ENCODE data around the gene THAP12. TPM values are rescaled to one million over a fixed set of nuclear protein-coding genes. Genes with fewer than 3 reads are reported as not detected.

The THAP12 gene
- total RNA-seq, 1 experiment from 2014 or later = 44.1 TPM

GRCh38 chr11:76315182-76315853 is 65.6 kb downstream of the THAP12 start:
- Histone ChIP-seq H3K27me3 (ENCODE audit: insufficient read depth, low read length) (no peaks in the 10 kb centered on the region), H2AFZ (ENCODE audit: low read depth, low read length, poor library complexity, severe bottlenecking) (no peak overlapping the region), H4K20me1 (ENCODE audit: insufficient read depth) (no peaks in the 10 kb centered on the region), H3K27ac (ENCODE audit: low read depth, low read length) (no peak overlapping the region), H3K4me1 (ENCODE audit: control insufficient read depth in 1 of 2, insufficient read depth in 2 of 2, low read length in 2 of 2) (no peaks in the 10 kb centered on the region), H3K9ac (ENCODE audit: low read length) (no peak overlapping the region), H3K4me2 (ENCODE audit: low read length) (no peak overlapping the region), H3K9me2 (ENCODE audit: insufficient read depth) (no peaks in the 10 kb centered on the region), H3K9me3 (ENCODE audit: control insufficient read depth in 1 of 2, insufficient read depth in 1 of 2, low read depth in 1 of 2, low read length in 2 of 2) (no peaks in the 10 kb centered on the region), H3K79me2 (ENCODE audit: insufficient read depth, low read length) (no peaks in the 10 kb centered on the region), H3K36me3 (ENCODE audit: control insufficient read depth in 1 of 2, insufficient read depth in 2 of 2, low read length in 2 of 2) (no peaks in the 10 kb centered on the region), H3K4me3 (replicated peaks in 1 of 2; ENCODE audit: low read depth in 1 of 2, low read length in 2 of 2) (no peak overlapping the region)
- intact Hi-C loops (cut with micrococcal nuclease) = loop anchor here (5.0 kb wide), 2 partner anchors 718 to 768 kb away; no protein-coding TSS in a partner anchor
- DNase-seq (ENCODE audit: low read depth, low spot score) (no peak), ATAC-seq (no peak)
- BruUV-seq (replicated peaks) = no TSS peak
- CTCF ChIA-PET = interaction anchor here (3.0 kb wide), 1 partner anchor 108 kb away, joined by 15 read pairs; no protein-coding TSS in a partner anchor
- POLR2A ChIA-PET = no interaction called here
- TF ChIP-seq EGR1 (IDR thresholded peaks at IDR 0.05; ENCODE audit: low read depth) = no peak
- no peak for TF ChIP-seq ZNF274 (IDR thresholded peaks at IDR 0.05; ENCODE audit: low read depth, low read length)
- no peak for TF ChIP-seq JUND (IDR thresholded peaks at IDR 0.05)
- TF ChIP-seq TCF7L2 (IDR thresholded peaks at IDR 0.05; ENCODE audit: borderline replicate concordance, extremely low read depth, insufficient read depth, insufficient read length) = no peak
- RAD21 ChIA-PET (ENCODE audit: low non-redundant PET in 1 of 2, low total read pairs in 2 of 2, uncharacterized antibody in 2 of 2, unreplicated experiment in 2 of 2) = no interaction called here

GRCh38 chr11:76314741-76315090 is 66.2 kb downstream of the THAP12 start:
- no peak overlapping the region for H3K9ac ChIP-seq (ENCODE audit: low read length)
- ATAC-seq = no peak
- H4K20me1 ChIP-seq (ENCODE audit: insufficient read depth) = no peaks in the 10 kb centered on the region
- no peaks in the 10 kb centered on the region for H3K27me3 ChIP-seq (ENCODE audit: insufficient read depth, low read length)
- no peak overlapping the region for H3K4me2 ChIP-seq (ENCODE audit: low read length)
- ChIA-PET POLR2A (no interaction called here), RAD21 (ENCODE audit: low non-redundant PET in 1 of 2, low total read pairs in 2 of 2, uncharacterized antibody in 2 of 2, unreplicated experiment in 2 of 2) (no interaction called here), CTCF (interaction anchor here (3.0 kb wide), 1 partner anchor 107 kb away, joined by 15 read pairs; no protein-coding TSS in a partner anchor)
- no peak for DNase-seq (ENCODE audit: low read depth, low spot score)
- H3K4me3 ChIP-seq (replicated peaks in 1 of 2; ENCODE audit: low read depth in 1 of 2, low read length in 2 of 2) = no peak overlapping the region
- H3K79me2 ChIP-seq (ENCODE audit: insufficient read depth, low read length) = no peaks in the 10 kb centered on the region
- intact Hi-C loops (cut with micrococcal nuclease) = loop anchor here (5.0 kb wide), 2 partner anchors 717 to 767 kb away; no protein-coding TSS in a partner anchor
- H3K36me3 ChIP-seq (ENCODE audit: control insufficient read depth in 1 of 2, insufficient read depth in 2 of 2, low read length in 2 of 2) = no peaks in the 10 kb centered on the region
- no peaks in the 10 kb centered on the region for H3K9me2 ChIP-seq (ENCODE audit: insufficient read depth)
- no peak overlapping the region for H2AFZ ChIP-seq (ENCODE audit: low read depth, low read length, poor library complexity, severe bottlenecking)
- no peaks in the 10 kb centered on the region for H3K4me1 ChIP-seq (ENCODE audit: control insufficient read depth in 1 of 2, insufficient read depth in 2 of 2, low read length in 2 of 2)
- H3K27ac ChIP-seq (ENCODE audit: low read depth, low read length) = no peak overlapping the region
- BruUV-seq (replicated peaks) = no TSS peak
- no peaks in the 10 kb centered on the region for H3K9me3 ChIP-seq (ENCODE audit: control insufficient read depth in 1 of 2, insufficient read depth in 1 of 2, low read depth in 1 of 2, low read length in 2 of 2)
- no peak for TF ChIP-seq CBX3 (IDR thresholded peaks at IDR 0.05; ENCODE audit: low read depth)
- TF ChIP-seq POLR2A (IDR thresholded peaks at IDR 0.05; ENCODE audit: borderline replicate concordance, extremely low read depth, insufficient read depth, insufficient read length) = no peak
- no peak for TF ChIP-seq SP1 (IDR thresholded peaks at IDR 0.05; ENCODE audit: low read depth)
- TF ChIP-seq SRF (IDR thresholded peaks at IDR 0.05; ENCODE audit: low read depth) = no peak
- no peak for TF ChIP-seq REST (IDR thresholded peaks at IDR 0.05; ENCODE audit: low read depth)
- no peak for TF ChIP-seq TCF7L2 (IDR thresholded peaks at IDR 0.05; ENCODE audit: borderline replicate concordance, extremely low read depth, insufficient read depth, insufficient read length)
- no peak for TF ChIP-seq RAD21 (IDR thresholded peaks at IDR 0.05; ENCODE audit: low read depth)
- TF ChIP-seq ATF3 (IDR thresholded peaks at IDR 0.05) = no peak
- no peak for TF ChIP-seq CEBPB (IDR thresholded peaks at IDR 0.05; ENCODE audit: low read depth)
- TF ChIP-seq EZH2 (IDR thresholded peaks at IDR 0.05) = no peak
- no peak for TF ChIP-seq MAX (IDR thresholded peaks at IDR 0.05)
- TF ChIP-seq FOSL1 (IDR thresholded peaks at IDR 0.05; ENCODE audit: low read depth) = no peak
- TF ChIP-seq EGR1 (IDR thresholded peaks at IDR 0.05; ENCODE audit: low read depth) = no peak
- no peak for TF ChIP-seq ELF1 (IDR thresholded peaks at IDR 0.05; ENCODE audit: borderline replicate concordance, low read depth)
